Skeletal muscle cell (primary cell): ENCODE results near the gene CLEC16A.
"Not testable (repeated sequence)": the region's sequence is repeated elsewhere in the genome, so short reads cannot be mapped to it uniquely, and the experiment has no call there.

ENCODE experiments used
- DNase-seq: peaks from one replicate; pipeline ENCODE4 v3.0.0-alpha.2; 2010; ENCODE audit warnings: low read depth
- H3K4me3 ChIP-seq: 2 replicates; pipeline ENCODE4 v1.5.1; 2011; ENCODE audit warnings: low read depth, mild to moderate bottlenecking, control low read depth, low read length, moderate library complexity

CLEC16A gene

GRCh38 chr16:11212798-11213196, 268.4 kb downstream of the CLEC16A start:
- no peak overlapping the region for H3K4me3 ChIP-seq
- DNase-seq = no peak

GRCh38 chr16:11213373-11213772, 269.0 kb downstream of the CLEC16A start:
- H3K4me3 ChIP-seq = no peak overlapping the region
- DNase-seq = no peak

- DNase-seq = no peak
- H3K4me3 ChIP-seq = no peak overlapping the region
Observed at GRCh38 chr16:11213799-11214198, 269.4 kb downstream of the CLEC16A start.

GRCh38 chr16:11215935-11216556, 271.7 kb downstream of the CLEC16A start:
- DNase-seq = no peak
- H3K4me3 ChIP-seq = no peak overlapping the region

GRCh38 chr16:11217651-11218603, 273.6 kb downstream of the CLEC16A start:
- no peak for DNase-seq

GRCh38 chr16:11218604-11218962, 274.2 kb downstream of the CLEC16A start:
- no peak for DNase-seq
- H3K4me3 ChIP-seq = no peak overlapping the region

More at GRCh38 chr16:11217651-11218603, 273.6 kb downstream of the CLEC16A start:
- H3K4me3 ChIP-seq = no peak overlapping the region

GRCh38 chr16:11219178-11219577, 274.8 kb downstream of the CLEC16A start:
- H3K4me3 ChIP-seq = no peak overlapping the region
- no peak for DNase-seq

GRCh38 chr16:11220507-11220906, 276.1 kb downstream of the CLEC16A start:
- H3K4me3 ChIP-seq, DNase-seq: not testable (repeated sequence)

- no peak for DNase-seq
- no peak overlapping the region for H3K4me3 ChIP-seq
Observed at GRCh38 chr16:11224096-11224893, 279.9 kb downstream of the CLEC16A start.

- DNase-seq = no peak
- H3K4me3 ChIP-seq = no peak overlapping the region
Observed at GRCh38 chr16:11224894-11225676, 280.7 kb downstream of the CLEC16A start.

GRCh38 chr16:11225677-11226549, 281.5 kb downstream of the CLEC16A start:
- no peak for DNase-seq
- H3K4me3 ChIP-seq = no peak overlapping the region

- no peak for DNase-seq
- no peak overlapping the region for H3K4me3 ChIP-seq
Observed at GRCh38 chr16:11229432-11229831, 285.1 kb downstream of the CLEC16A start.

GRCh38 chr16:11229906-11230305, 285.5 kb downstream of the CLEC16A start:
- DNase-seq = no peak
- no peak overlapping the region for H3K4me3 ChIP-seq

GRCh38 chr16:11231367-11231970, 287.1 kb downstream of the CLEC16A start:
- DNase-seq = no peak
- no peak overlapping the region for H3K4me3 ChIP-seq
